GM19238 (cell line): Measurements from ENCODE around the gene IL4.
"Not testable (repeated sequence)": the region's sequence is repeated elsewhere in the genome, so short reads cannot be mapped to it uniquely, and the experiment has no call there.

Source experiments
- DNase-seq: peaks from one replicate; pipeline ENCODE4 v3.0.0; 2011; ENCODE audit warnings: low spot score; ENCODE audit not compliant: insufficient read length

Gene IL4

GRCh38 chr5:132691755-132692631, 18.2 kb downstream of the IL4 start:
- not testable (repeated sequence) for DNase-seq

- no peak for DNase-seq
Measured at GRCh38 chr5:132692632-132692967, 18.8 kb downstream of the IL4 start.

GRCh38 chr5:132695956-132696355, 22.2 kb downstream of the IL4 start:
- DNase-seq: no peak

GRCh38 chr5:132704875-132705274, 31.1 kb downstream of the IL4 start:
- no peak for DNase-seq

- DNase-seq: no peak
Measured at GRCh38 chr5:132708645-132709044, 34.9 kb downstream of the IL4 start.

GRCh38 chr5:132714456-132715307, 40.9 kb downstream of the IL4 start:
- no peak for DNase-seq

- DNase-seq: no peak
Measured at GRCh38 chr5:132718544-132719312, 44.9 kb downstream of the IL4 start.

GRCh38 chr5:132725745-132726144, 52.0 kb downstream of the IL4 start:
- no peak for DNase-seq

GRCh38 chr5:132729896-132730295, 56.1 kb downstream of the IL4 start:
- DNase-seq: no peak
